NCI-H2107 treated with DMSO at 0.1 percent for 48 hours (cell line): ENCODE data around the gene CNOT6.

ENCODE experiments used
- DNase-seq: peaks from one replicate; lab custom pipeline; 2025; ENCODE audit not compliant: unreplicated experiment; lab: John Stamatoyannopoulos, UW

CNOT6 gene

GRCh38 chr5:180558232-180558631 lies 64.1 kb downstream of the CNOT6 start:
- DNase-seq: no peak

GRCh38 chr5:180563994-180564393 lies 69.8 kb downstream of the CNOT6 start:
- DNase-seq: no peak

- no peak for DNase-seq
Measured at GRCh38 chr5:180568914-180569313, 74.7 kb downstream of the CNOT6 start.

- DNase-seq: no peak
Measured at GRCh38 chr5:180575571-180575970, 81.4 kb downstream of the CNOT6 start.

- no peak for DNase-seq
Measured at GRCh38 chr5:180580681-180581080, 86.5 kb downstream of the CNOT6 start.

GRCh38 chr5:180583738-180584137 lies 89.6 kb downstream of the CNOT6 start:
- no peak for DNase-seq

GRCh38 chr5:180586204-180586603 lies 92.0 kb downstream of the CNOT6 start:
- no peak for DNase-seq

- no peak for DNase-seq
Measured at GRCh38 chr5:180586870-180587269, 92.7 kb downstream of the CNOT6 start.

- DNase-seq: no peak
Measured at GRCh38 chr5:180589771-180590542, 95.8 kb downstream of the CNOT6 start.

- no peak for DNase-seq
Measured at GRCh38 chr5:180590543-180591310, 96.5 kb downstream of the CNOT6 start.

GRCh38 chr5:180591311-180591887 lies 97.2 kb downstream of the CNOT6 start, which contains the start of gene SCGB3A1:
TSS of gene SCGB3A1 (minus strand) at chr5:180591499. CDS start at chr5:180591462, 37 bp downstream.
- no peak for DNase-seq

- DNase-seq: no peak
Measured at GRCh38 chr5:180592176-180592575, 98.0 kb downstream of the CNOT6 start.

GRCh38 chr5:180593446-180594206 lies 99.4 kb downstream of the CNOT6 start:
- DNase-seq: no peak

GRCh38 chr5:180594311-180595045 lies 100.3 kb downstream of the CNOT6 start:
- no peak for DNase-seq

- DNase-seq: no peak
Measured at GRCh38 chr5:180595046-180595379, 100.8 kb downstream of the CNOT6 start.

GRCh38 chr5:180595381-180596114 lies 101.4 kb downstream of the CNOT6 start:
- no peak for DNase-seq

GRCh38 chr5:180596115-180596667 lies 102.0 kb downstream of the CNOT6 start:
- DNase-seq: no peak

- DNase-seq: no peak
Measured at GRCh38 chr5:180596668-180597231, 102.6 kb downstream of the CNOT6 start.

- DNase-seq: no peak
Measured at GRCh38 chr5:180598316-180598701, 104.1 kb downstream of the CNOT6 start.
